DND-41 (cell line): ENCODE measurements around the gene PHC2.

Experiments
- ATAC-seq: fragments of 200-7000 bp; cut with Tn5 transposase; 3 replicates; pipeline ENCODE4 v1.9.1; 2021; ENCODE audit warnings: low read depth; ENCODE audit not compliant: insufficient read depth
- DNase-seq: peaks from one replicate; pipeline ENCODE4 v3.0.0-alpha.2; 2020
- H2AFZ ChIP-seq: 2 replicates; pipeline ENCODE4 v1.6.0; 2012; ENCODE audit warnings: low read depth, low read length
- H3K27ac ChIP-seq: 2 replicates; pipeline ENCODE4 v1.5.1; 2012; ENCODE audit warnings: low read length, inconsistent platforms
- H3K27me3 ChIP-seq: fragments of 200-600 bp; sonication (generic); 2 replicates; pipeline ENCODE4 v1.6.0; 2012; ENCODE audit warnings: low read length, mild to moderate bottlenecking, inconsistent platforms; ENCODE audit not compliant: insufficient read depth, poor library complexity
- H3K36me3 ChIP-seq: 2 replicates; pipeline ENCODE4 v1.5.1; 2012; ENCODE audit warnings: low read length, inconsistent platforms; ENCODE audit not compliant: insufficient read depth
- H3K4me1 ChIP-seq: 2 replicates; pipeline ENCODE4 v1.5.1; 2012; ENCODE audit warnings: mild to moderate bottlenecking, low read length; ENCODE audit not compliant: insufficient read depth
- H3K4me2 ChIP-seq: 2 replicates; pipeline ENCODE4 v1.6.0; 2012; ENCODE audit warnings: mild to moderate bottlenecking, moderate library complexity, low read length, inconsistent platforms; ENCODE audit not compliant: insufficient read depth
- H3K4me3 ChIP-seq, 2 experiments: fragments of 200-600 bp in 1 of 2; shearing (Covaris generic) in 1 of 2; 2 replicates each; pipeline ENCODE4 v1.5.1; 2012 to 2016; ENCODE audit warnings: inconsistent platforms in 2 of 2, low read length in 2 of 2, mild to moderate bottlenecking in 2 of 2, low read depth in 1 of 2, moderate library complexity in 1 of 2
- H3K79me2 ChIP-seq: 2 replicates; pipeline ENCODE4 v1.6.0; 2012; ENCODE audit warnings: low read length, inconsistent platforms; ENCODE audit not compliant: insufficient read depth
- H3K9ac ChIP-seq: 2 replicates; pipeline ENCODE4 v1.6.0; 2012; ENCODE audit warnings: low read depth, mild to moderate bottlenecking, inconsistent platforms, low read length, moderate library complexity
- H3K9me3 ChIP-seq: 2 replicates; pipeline ENCODE4 v1.5.1; 2012; ENCODE audit warnings: low read length, moderate library complexity, mild to moderate bottlenecking, inconsistent platforms; ENCODE audit not compliant: insufficient read depth, severe bottlenecking
- H4K20me1 ChIP-seq: 2 replicates; pipeline ENCODE4 v1.6.0; 2012; ENCODE audit warnings: low read length; ENCODE audit not compliant: insufficient read depth
- EZH2 ChIP-seq: IDR thresholded peaks from 3 replicates; pipeline ENCODE4 v1.6.1; 2012; ENCODE audit warnings: borderline replicate concordance, low read depth, mild to moderate bottlenecking, moderate library complexity, low read length, inconsistent platforms; ENCODE audit not compliant: severe bottlenecking
- TF ChIP-seq, protein P1 (sequence below): IDR thresholded peaks from 2 replicates; pipeline ENCODE4 v1.5.1; 2012; ENCODE audit warnings: borderline replicate concordance, low read length, moderate library complexity, mild to moderate bottlenecking; ENCODE audit not compliant: poor library complexity, severe bottlenecking; ENCODE audit errors: extremely low read depth

Gene PHC2

GRCh38 chr1:33327587-33328325 lies 103.1 kb downstream of the PHC2 start:
- no peak for DNase-seq
- H3K9ac ChIP-seq = no peak overlapping the region

DNA sequence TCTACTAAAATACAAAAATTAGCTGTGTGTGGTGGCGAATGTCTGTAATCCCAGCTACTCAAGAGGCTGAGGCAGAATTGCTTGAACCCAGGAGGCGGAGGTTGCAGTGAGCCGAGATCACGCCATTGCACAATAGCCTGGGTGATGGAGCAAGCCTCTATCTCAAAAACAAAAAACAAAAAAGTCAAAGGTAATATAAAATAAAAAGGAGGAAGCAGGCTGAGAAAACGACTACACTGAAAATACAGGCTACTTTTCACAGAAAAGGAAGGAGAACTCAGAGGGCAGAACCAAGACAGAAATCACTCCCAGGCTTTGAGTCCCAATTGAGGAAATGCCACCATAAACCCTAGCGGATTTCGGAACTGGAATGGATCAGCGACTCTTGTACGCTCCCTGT lies 104.1 kb downstream of the PHC2 start:
- H3K9ac ChIP-seq = no peak overlapping the region
- no peak overlapping the region for H3K4me2 ChIP-seq
- H3K9me3 ChIP-seq = no peaks in the 10 kb centered on the region
- no peaks in the 10 kb centered on the region for H3K4me1 ChIP-seq
- no peak overlapping the region for H2AFZ ChIP-seq
- H3K27ac ChIP-seq = no peak overlapping the region
- no peaks in the 10 kb centered on the region for H3K27me3 ChIP-seq
- no peak overlapping the region for H3K4me3 ChIP-seq
- no peak for TF ChIP-seq EZH2
- TF ChIP-seq, protein P1, sequence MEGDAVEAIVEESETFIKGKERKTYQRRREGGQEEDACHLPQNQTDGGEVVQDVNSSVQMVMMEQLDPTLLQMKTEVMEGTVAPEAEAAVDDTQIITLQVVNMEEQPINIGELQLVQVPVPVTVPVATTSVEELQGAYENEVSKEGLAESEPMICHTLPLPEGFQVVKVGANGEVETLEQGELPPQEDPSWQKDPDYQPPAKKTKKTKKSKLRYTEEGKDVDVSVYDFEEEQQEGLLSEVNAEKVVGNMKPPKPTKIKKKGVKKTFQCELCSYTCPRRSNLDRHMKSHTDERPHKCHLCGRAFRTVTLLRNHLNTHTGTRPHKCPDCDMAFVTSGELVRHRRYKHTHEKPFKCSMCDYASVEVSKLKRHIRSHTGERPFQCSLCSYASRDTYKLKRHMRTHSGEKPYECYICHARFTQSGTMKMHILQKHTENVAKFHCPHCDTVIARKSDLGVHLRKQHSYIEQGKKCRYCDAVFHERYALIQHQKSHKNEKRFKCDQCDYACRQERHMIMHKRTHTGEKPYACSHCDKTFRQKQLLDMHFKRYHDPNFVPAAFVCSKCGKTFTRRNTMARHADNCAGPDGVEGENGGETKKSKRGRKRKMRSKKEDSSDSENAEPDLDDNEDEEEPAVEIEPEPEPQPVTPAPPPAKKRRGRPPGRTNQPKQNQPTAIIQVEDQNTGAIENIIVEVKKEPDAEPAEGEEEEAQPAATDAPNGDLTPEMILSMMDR = no peak
- H3K36me3 ChIP-seq = peaks cover 90% of the 10 kb centered on the region
- H3K79me2 ChIP-seq = no peaks in the 10 kb centered on the region
- peaks cover 40% of the 10 kb centered on the region for H4K20me1 ChIP-seq
- ATAC-seq = no peak
- DNase-seq = no peak

More at GRCh38 chr1:33327587-33328325, 103.1 kb downstream of the PHC2 start:
- TF ChIP-seq EZH2 = no peak
- Histone ChIP-seq H3K27me3 (no peaks in the 10 kb centered on the region), H3K4me2 (no peak overlapping the region), H3K27ac (no peak overlapping the region), H3K4me1 (no peaks in the 10 kb centered on the region), H3K79me2 (peaks cover 4% of the 10 kb centered on the region; the same call in 1 of the 2 replicates), H3K9me3 (no peaks in the 10 kb centered on the region), H4K20me1 (peaks cover 50% of the 10 kb centered on the region), H2AFZ (no peak overlapping the region), H3K36me3 (peaks cover 99% of the 10 kb centered on the region), H3K4me3 (no peak overlapping the region)
- ATAC-seq = peak; percentile 47; the same call in 2 of the 3 replicates

DNA sequence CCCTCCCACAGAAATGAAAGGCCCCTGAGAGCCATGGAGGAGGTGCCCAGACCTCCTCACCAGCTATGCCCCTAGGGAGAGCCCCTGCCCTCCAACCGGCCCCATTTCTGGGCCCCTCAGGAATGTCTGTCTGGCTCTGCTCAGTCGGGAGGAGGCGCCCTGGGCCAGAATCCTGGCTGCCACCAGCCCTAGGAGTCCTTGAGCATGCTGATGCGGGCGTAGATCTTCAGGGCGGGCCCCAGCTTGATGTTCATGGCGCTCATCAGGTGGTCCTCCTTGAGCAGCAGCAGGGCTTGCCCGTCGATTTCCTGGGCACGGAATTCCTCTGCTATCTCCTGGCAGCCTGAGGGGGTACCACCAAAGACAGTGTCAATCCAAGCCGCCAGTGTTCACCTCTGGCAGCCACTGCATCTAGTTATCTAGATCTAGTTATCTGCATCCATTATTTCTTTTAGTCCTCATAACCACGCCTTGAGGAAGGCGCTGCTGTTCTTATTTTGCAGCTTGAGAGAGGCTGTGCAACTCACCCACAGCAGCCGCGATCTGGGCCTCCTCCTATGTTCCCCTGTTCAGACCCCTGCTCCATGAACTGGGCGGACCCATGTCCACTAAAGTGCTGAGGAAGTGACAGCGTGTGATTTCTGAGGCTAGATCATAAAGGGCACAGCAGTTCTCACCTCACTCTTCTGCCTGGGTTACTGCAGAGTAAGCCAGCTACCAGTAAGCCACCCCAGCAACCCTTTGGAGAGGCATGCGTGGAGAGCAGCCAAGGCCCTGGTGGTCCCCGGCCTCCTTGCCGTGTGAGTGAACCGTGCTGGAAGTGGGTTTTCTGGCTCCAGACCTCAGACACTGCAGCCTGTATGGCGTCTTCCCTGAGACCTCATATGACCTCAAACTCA lies 106.0 kb downstream of the PHC2 start:
- no peak for ATAC-seq
- H3K36me3 ChIP-seq = peaks cover 72% of the 10 kb centered on the region

More for the DNA sequence above, 106.0 kb downstream of the PHC2 start:
- Histone ChIP-seq H3K27ac (no peak overlapping the region), H2AFZ (no peak overlapping the region), H3K4me3 (no peak overlapping the region), H3K4me1 (no peaks in the 10 kb centered on the region), H3K9ac (no peak overlapping the region), H3K27me3 (no peaks in the 10 kb centered on the region), H4K20me1 (peaks cover 27% of the 10 kb centered on the region), H3K79me2 (no peaks in the 10 kb centered on the region), H3K4me2 (no peak overlapping the region), H3K9me3 (no peaks in the 10 kb centered on the region)
- TF ChIP-seq EZH2 = no peak
- TF ChIP-seq, protein P1 = no peak
- no peak for DNase-seq
